DND-41 (cell line): ENCODE measurements around the gene TMEM132C.

Experiments
- EZH2 ChIP-seq: IDR thresholded peaks from 3 replicates; pipeline ENCODE4 v1.6.1; 2012; ENCODE audit warnings: borderline replicate concordance, low read depth, mild to moderate bottlenecking, moderate library complexity, low read length, inconsistent platforms; ENCODE audit not compliant: severe bottlenecking
- TF ChIP-seq, protein P1 (sequence below): IDR thresholded peaks from 2 replicates; pipeline ENCODE4 v1.5.1; 2012; ENCODE audit warnings: borderline replicate concordance, low read length, moderate library complexity, mild to moderate bottlenecking; ENCODE audit not compliant: poor library complexity, severe bottlenecking; ENCODE audit errors: extremely low read depth

DNA sequence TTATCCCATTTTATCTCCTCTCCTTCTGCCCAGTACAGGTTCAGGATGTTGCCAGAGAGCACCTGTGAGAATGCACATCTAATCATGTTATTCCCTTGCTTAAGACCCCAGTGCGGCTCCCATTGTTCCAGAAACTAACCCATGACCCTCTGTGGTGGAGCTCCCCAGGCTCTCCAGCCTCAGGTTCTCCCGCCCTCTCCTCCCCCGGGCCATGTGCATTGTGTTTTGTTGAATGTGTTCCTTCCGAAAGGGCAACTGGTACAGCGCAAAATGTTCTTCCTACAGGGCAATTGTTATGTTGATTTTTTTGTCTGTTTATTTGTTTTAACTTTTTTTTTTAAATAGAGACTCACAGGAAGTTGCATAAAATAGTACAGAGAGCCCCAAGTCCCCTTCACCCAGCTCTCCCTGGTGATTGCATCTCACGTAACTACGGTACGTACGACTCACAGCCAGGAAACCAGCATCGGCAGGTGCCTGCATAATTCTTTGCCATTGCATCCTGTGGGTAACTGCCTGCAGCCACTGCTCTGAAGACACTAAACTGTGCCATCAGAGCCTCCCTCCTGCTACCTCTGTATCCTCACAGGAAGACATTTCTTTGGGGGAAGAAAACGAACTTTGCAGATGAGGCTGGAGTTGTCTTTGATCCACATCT is 31.2 kb downstream of the TMEM132C start:
- TF ChIP-seq, protein P1, sequence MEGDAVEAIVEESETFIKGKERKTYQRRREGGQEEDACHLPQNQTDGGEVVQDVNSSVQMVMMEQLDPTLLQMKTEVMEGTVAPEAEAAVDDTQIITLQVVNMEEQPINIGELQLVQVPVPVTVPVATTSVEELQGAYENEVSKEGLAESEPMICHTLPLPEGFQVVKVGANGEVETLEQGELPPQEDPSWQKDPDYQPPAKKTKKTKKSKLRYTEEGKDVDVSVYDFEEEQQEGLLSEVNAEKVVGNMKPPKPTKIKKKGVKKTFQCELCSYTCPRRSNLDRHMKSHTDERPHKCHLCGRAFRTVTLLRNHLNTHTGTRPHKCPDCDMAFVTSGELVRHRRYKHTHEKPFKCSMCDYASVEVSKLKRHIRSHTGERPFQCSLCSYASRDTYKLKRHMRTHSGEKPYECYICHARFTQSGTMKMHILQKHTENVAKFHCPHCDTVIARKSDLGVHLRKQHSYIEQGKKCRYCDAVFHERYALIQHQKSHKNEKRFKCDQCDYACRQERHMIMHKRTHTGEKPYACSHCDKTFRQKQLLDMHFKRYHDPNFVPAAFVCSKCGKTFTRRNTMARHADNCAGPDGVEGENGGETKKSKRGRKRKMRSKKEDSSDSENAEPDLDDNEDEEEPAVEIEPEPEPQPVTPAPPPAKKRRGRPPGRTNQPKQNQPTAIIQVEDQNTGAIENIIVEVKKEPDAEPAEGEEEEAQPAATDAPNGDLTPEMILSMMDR: no peak
- no peak for TF ChIP-seq EZH2
